Panc1 (cell line): ENCODE measurements around the gene GNAT1. TPM values are rescaled to one million over a fixed set of nuclear protein-coding genes. Genes with fewer than 3 reads are reported as not detected.

Experiments
- ATAC-seq: fragments of 200-7000 bp; cut with Tn5 transposase; 2 replicates; pipeline ENCODE4 v1.9.1; 2020; ENCODE audit warnings: mild to moderate bottlenecking, moderate library complexity
- BruUV-seq: library from RNA; stranded (reverse); fragments of 400-500 nt; replicated peaks from 2 replicates; lab custom pipeline; 2021; lab: Mats Ljungman, UMichigan
- CTCF ChIA-PET: fragments of 300-600 bp; sonication (Branson Sonifier 250); formaldehyde crosslinking; loops from one replicate; lab custom pipeline; 2022; ENCODE audit warnings: antibody characterized with exemption; lab: Charles Lee
- POLR2A ChIA-PET: fragments of 300-600 bp; sonication (Branson Sonifier 250); formaldehyde crosslinking; loops from one replicate; lab custom pipeline; 2022; ENCODE audit warnings: antibody characterized with exemption; lab: Charles Lee
- DNase-seq: peaks from one replicate; pipeline ENCODE4 v3.0.0-alpha.2; 2010; ENCODE audit warnings: low read depth, low spot score
- H3K27ac ChIP-seq: 2 replicates; pipeline ENCODE4 v1.5.1; 2011; ENCODE audit warnings: mild to moderate bottlenecking, low read length, inconsistent platforms
- H3K27me3 ChIP-seq: fragments of 200-500 bp; sonication (Bioruptor generic); 2 replicates; pipeline ENCODE4 v1.6.0; 2014; ENCODE audit warnings: low read length, inconsistent platforms; ENCODE audit not compliant: control insufficient read depth, insufficient read depth
- H3K36me3 ChIP-seq: fragments of 200-500 bp; sonication (Bioruptor generic); 2 replicates; pipeline ENCODE4 v1.5.1; 2014; ENCODE audit warnings: inconsistent platforms, mild to moderate bottlenecking, low read length, moderate library complexity; ENCODE audit not compliant: control insufficient read depth, insufficient read depth
- H3K4me1 ChIP-seq: 2 replicates; pipeline ENCODE4 v1.5.1; 2011; ENCODE audit warnings: inconsistent platforms, mild to moderate bottlenecking, low read length, moderate library complexity; ENCODE audit not compliant: control insufficient read depth, insufficient read depth
- H3K4me3 ChIP-seq, 2 experiments: 2 replicates each; pipeline ENCODE4 v1.5.1; 2011 to 2012; ENCODE audit warnings: low read depth in 2 of 2, low read length in 2 of 2, mild to moderate bottlenecking in 2 of 2, inconsistent platforms in 1 of 2, moderate library complexity in 1 of 2
- H3K9me3 ChIP-seq: fragments of 200-500 bp; sonication (Bioruptor generic); 2 replicates; pipeline ENCODE4 v1.5.1; 2014; ENCODE audit warnings: low read depth, mild to moderate bottlenecking, inconsistent platforms, low read length, moderate library complexity; ENCODE audit not compliant: control insufficient read depth, insufficient read depth
- POLR2AphosphoS5 ChIP-seq: IDR thresholded peaks from 2 replicates; pipeline ENCODE4 v1.6.1; 2012; ENCODE audit warnings: mild to moderate bottlenecking, low read depth, low read length, moderate library complexity
- SIN3A ChIP-seq: IDR thresholded peaks from 2 replicates; pipeline ENCODE4 v1.6.1; 2012; ENCODE audit warnings: low read depth, mild to moderate bottlenecking, low read length, moderate library complexity, borderline replicate concordance; ENCODE audit not compliant: insufficient read depth
- TCF7L2 ChIP-seq: IDR thresholded peaks from 2 replicates; pipeline ENCODE4 v1.6.1; 2011; ENCODE audit warnings: mild to moderate bottlenecking, low read depth, low read length, inconsistent platforms
- in situ Hi-C: cut with HindIII; loops from 2 replicates; pipeline ENCODE4 v1.10.0; 2016; ENCODE audit warnings: low sequenced_read_pairs, low pct_unique_long_range_greater_than_20kb
- intact Hi-C: fragments of 100-400 bp; cut with micrococcal nuclease; formaldehyde crosslinking; loops from one replicate; pipeline ENCODE4 v1.10.0; 2022; ENCODE audit not compliant: unreplicated experiment
- total RNA-seq: library from RNA; stranded (reverse); gene quantifications from one replicate; pipeline ENCODE4 v1.2.1, GENCODE V29; 2021; ENCODE audit not compliant: unreplicated experiment
- TF ChIP-seq, protein P1 (sequence below), 2 experiments: IDR thresholded peaks; 2 replicates each; pipeline ENCODE4 v1.6.1; 2011 to 2012; ENCODE audit warnings: low read depth in 2 of 2, control low read depth in 1 of 2, low read length in 1 of 2, mild to moderate bottlenecking in 1 of 2, moderate library complexity in 1 of 2; ENCODE audit not compliant: insufficient read depth in 1 of 2
- TF ChIP-seq, protein P2 (sequence below): fragments of 450-650 bp; IDR thresholded peaks from 2 replicates; pipeline ENCODE4 v1.5.1; 2017; ENCODE audit warnings: mild to moderate bottlenecking

GNAT1 gene
- total RNA-seq, 1 experiment from 2014 or later = not detected

DNA sequence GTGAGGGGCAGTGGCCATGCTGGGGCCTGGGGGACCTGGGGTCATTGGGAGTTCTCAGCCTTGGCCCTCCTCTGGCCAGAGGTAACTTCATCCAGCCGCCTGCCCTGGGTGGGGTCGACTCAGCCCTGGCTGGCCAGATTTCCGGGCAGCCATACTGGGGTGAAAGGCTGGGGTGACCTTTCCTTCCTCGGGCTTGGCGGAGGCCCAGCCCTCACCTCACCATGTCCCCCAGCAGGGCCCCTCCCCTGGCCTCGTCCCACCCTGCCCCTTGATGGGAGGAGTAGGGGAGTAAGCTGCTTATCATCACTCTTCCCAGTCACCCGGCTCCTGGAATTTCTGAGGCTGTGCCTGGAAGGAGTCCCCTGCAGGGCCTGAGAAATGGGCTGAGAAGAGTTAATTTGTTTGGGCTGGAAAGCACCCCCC, 30.8 kb upstream of the GNAT1 start:
- Histone ChIP-seq H3K4me3 (no peak overlapping the region), H3K27ac (peak overlapping the region; percentile 96), H3K27me3 (no peaks in the 10 kb centered on the region), H3K36me3 (no peaks in the 10 kb centered on the region), H3K4me1 (peaks cover 83% of the 10 kb centered on the region), H3K9me3 (no peaks in the 10 kb centered on the region)
- intact Hi-C loops (no loop called here), in situ Hi-C loops (no loop called here)
- DNase-seq = no peak
- CTCF ChIA-PET = no interaction called here
- ATAC-seq = no peak
- TF ChIP-seq TCF7L2 (no peak), SIN3A (no peak), POLR2AphosphoS5 (no peak)
- TF ChIP-seq, protein P1, sequence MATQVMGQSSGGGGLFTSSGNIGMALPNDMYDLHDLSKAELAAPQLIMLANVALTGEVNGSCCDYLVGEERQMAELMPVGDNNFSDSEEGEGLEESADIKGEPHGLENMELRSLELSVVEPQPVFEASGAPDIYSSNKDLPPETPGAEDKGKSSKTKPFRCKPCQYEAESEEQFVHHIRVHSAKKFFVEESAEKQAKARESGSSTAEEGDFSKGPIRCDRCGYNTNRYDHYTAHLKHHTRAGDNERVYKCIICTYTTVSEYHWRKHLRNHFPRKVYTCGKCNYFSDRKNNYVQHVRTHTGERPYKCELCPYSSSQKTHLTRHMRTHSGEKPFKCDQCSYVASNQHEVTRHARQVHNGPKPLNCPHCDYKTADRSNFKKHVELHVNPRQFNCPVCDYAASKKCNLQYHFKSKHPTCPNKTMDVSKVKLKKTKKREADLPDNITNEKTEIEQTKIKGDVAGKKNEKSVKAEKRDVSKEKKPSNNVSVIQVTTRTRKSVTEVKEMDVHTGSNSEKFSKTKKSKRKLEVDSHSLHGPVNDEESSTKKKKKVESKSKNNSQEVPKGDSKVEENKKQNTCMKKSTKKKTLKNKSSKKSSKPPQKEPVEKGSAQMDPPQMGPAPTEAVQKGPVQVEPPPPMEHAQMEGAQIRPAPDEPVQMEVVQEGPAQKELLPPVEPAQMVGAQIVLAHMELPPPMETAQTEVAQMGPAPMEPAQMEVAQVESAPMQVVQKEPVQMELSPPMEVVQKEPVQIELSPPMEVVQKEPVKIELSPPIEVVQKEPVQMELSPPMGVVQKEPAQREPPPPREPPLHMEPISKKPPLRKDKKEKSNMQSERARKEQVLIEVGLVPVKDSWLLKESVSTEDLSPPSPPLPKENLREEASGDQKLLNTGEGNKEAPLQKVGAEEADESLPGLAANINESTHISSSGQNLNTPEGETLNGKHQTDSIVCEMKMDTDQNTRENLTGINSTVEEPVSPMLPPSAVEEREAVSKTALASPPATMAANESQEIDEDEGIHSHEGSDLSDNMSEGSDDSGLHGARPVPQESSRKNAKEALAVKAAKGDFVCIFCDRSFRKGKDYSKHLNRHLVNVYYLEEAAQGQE (IDR thresholded peaks at IDR 0.05; ENCODE audit: insufficient read depth in 1 of 2, low read depth in 2 of 2, low read length in 1 of 2) = no peak
- TF ChIP-seq, protein P2, sequence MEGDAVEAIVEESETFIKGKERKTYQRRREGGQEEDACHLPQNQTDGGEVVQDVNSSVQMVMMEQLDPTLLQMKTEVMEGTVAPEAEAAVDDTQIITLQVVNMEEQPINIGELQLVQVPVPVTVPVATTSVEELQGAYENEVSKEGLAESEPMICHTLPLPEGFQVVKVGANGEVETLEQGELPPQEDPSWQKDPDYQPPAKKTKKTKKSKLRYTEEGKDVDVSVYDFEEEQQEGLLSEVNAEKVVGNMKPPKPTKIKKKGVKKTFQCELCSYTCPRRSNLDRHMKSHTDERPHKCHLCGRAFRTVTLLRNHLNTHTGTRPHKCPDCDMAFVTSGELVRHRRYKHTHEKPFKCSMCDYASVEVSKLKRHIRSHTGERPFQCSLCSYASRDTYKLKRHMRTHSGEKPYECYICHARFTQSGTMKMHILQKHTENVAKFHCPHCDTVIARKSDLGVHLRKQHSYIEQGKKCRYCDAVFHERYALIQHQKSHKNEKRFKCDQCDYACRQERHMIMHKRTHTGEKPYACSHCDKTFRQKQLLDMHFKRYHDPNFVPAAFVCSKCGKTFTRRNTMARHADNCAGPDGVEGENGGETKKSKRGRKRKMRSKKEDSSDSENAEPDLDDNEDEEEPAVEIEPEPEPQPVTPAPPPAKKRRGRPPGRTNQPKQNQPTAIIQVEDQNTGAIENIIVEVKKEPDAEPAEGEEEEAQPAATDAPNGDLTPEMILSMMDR = no peak
- POLR2A ChIA-PET = no interaction called here
- BruUV-seq = no TSS peak

DNA sequence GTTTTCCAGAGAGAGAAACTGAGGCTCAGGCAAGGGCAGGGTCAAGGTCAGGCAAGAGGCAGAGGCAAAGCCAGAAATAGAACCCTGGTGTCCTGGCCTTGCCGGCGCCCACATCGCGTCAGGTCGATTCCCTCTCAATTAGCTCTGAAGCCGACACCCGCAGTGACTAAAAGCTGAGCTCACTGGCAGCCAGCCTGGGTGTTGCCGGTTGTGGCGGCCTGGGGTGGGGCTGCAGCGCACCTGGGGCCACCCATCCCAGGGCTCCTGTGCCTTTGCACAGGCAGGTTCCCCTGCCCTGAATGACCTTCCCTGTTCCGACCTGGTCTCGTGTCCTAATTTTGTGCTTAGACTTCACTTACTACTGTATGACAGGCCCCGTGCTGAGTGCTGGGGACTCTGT, 30.1 kb upstream of the GNAT1 start:
- in situ Hi-C loops (no loop called here), intact Hi-C loops (no loop called here)
- DNase-seq = no peak
- POLR2A ChIA-PET = no interaction called here
- Histone ChIP-seq H3K27ac (peak overlapping the region; percentile 96), H3K4me1 (peaks cover 90% of the 10 kb centered on the region), H3K9me3 (no peaks in the 10 kb centered on the region), H3K36me3 (no peaks in the 10 kb centered on the region), H3K27me3 (no peaks in the 10 kb centered on the region), H3K4me3 (no peak overlapping the region)
- CTCF ChIA-PET = no interaction called here
- ATAC-seq = no peak
- TF ChIP-seq POLR2AphosphoS5 = no peak
- BruUV-seq = no TSS peak

DNA sequence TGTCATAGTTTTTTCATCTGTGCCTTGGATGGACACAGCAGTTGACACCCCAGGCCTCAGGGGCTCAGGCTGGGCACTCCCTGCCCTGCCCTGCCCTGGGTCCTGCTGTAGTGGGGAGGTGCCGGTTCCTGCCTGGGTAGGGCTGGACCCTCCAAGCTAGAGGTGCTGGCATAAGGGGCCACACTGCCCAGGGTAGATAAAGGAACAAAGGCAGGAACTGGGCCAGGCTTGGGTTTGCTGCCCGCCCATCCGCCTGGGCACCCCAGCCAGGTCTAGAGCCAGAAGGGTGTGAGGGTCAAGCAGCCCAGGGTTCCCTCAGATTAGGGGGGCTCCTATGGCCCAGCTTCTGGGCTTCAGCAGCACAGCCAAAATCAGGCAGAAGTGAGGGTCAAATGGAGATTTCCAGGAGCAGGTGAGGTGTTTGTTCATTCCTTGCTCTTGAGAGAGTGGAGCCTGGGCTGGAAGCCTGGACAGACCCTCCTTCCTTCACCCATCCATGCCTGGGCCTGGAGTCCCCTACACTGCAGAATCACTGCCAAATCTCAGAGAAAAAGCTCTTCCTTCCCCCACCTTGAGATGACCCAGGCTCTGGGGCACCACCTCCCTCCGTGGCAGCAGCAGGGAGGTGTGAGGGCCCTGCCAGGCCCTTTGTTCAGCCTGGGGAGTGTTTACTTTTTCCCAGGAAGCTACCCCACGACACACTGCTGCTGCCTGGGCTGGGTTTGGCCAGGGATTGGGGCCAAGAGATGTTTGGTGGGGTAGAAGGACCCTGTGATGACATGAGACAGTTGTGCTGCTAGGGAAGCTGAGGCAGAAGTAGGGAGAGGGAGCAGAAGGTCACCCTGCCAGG, 29.2 kb upstream of the GNAT1 start:
- H3K9me3 ChIP-seq = no peaks in the 10 kb centered on the region
- ATAC-seq (no peak), DNase-seq (no peak)
- peak overlapping the region; percentile 96 for H3K27ac ChIP-seq
- POLR2A ChIA-PET = no interaction called here
- intact Hi-C loops = no loop called here
- no peaks in the 10 kb centered on the region for H3K27me3 ChIP-seq
- in situ Hi-C loops = no loop called here
- TF ChIP-seq POLR2AphosphoS5 (no peak), TCF7L2 (no peak), SIN3A (no peak)
- TF ChIP-seq, protein P2 = no peak
- TF ChIP-seq, protein P1 (IDR thresholded peaks at IDR 0.05; ENCODE audit: insufficient read depth in 1 of 2, low read depth in 2 of 2, low read length in 1 of 2) = no peak
- no peak overlapping the region for H3K4me3 ChIP-seq
- BruUV-seq = no TSS peak
- H3K4me1 ChIP-seq = peaks cover 99% of the 10 kb centered on the region
- H3K36me3 ChIP-seq = no peaks in the 10 kb centered on the region
- CTCF ChIA-PET = no interaction called here
